HG02943 (cell line): ENCODE data around the gene ENO1.

Experiments
- ATAC-seq: cut with Tn5 transposase; IDR thresholded peaks from one replicate; pipeline ENCODE4 v1.9.1; 2021; ENCODE audit warnings: mild to moderate bottlenecking, low read depth, moderate library complexity; ENCODE audit not compliant: unreplicated experiment

ENO1 gene

DNA sequence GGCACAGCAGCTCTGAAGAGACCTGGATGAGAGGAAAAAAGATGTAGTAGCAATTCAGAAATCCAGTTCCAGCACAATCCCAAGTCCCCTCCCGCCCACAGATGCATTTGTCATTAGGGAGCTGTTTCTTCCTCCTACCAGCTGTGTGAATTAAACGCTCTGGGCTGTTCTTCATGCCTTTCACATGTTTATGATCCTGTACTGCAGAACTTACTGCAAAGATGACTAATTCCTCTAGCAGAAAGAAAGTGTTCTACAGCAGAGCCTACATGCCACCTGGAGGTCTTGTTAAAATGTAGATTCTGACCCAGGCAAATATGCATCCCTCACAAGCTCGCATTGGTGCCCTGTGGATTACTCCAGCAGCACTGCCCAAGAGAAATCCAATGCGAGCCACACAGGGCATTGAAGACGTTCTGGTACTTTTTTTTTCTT is 6.5 kb downstream of the ENO1 start:
- no peak for ATAC-seq

DNA sequence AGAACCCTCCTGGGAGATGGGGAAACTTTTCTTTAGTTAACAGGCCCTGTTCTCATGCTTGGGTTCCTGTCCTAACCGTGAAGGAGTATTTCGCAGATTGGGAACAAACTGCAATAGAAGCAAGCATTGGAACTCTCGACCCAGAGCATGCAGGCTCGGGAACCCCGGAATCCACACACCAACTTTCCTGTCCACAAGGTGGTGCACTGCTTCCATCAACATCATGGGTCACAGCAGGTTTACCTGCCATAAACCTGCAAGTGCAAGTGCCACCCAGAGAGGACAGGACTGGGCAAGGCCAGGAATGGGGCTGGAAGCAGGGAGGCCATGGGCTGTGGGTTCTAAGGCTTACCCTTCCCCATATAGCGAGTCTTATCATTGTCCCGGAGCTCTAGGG is 6.9 kb downstream of the ENO1 start:
- ATAC-seq, result no peak

DNA sequence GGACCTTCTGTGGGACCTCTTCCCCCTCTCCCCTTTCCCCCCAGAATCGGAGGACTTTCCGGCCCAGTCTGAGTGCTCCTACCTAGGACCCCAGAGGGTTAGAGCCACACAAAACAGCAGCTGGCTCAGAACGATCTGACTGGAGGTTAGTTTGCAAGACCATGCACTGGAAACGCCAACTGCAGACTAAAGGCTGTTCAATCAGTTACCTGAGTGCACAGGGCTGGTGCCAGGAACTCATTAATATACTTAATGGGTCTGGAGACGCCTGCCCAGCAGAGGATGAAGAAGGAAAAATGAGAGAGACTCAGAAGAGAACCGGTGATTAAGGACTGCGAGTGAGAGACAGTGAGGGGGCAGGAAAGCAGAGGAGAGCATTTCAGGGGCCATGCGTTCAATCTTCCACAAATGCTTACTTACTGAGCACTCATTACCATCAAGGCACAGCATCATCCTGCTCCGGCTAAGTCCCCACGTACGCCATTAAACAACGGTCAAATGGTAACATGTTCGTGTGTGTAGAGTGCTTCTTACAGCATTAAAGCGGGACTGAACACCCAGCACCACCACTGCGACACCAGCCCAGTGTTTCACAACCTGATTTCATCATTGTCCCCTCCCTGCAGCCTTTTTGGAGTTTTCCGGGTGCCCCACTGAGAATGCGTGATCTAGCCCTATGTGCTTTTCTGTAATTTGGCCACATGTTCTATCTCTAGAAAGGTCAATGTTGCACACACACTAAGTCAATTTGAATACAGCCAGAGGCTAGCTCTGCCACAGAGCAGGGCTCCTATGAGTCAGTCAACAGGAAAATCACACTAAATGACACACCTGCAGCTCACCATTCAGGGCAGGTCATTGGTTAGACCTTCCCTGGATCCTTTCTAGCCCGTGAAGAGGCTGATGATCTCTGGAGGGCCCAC is 7.6 kb downstream of the ENO1 start:
- ATAC-seq, result no peak

DNA sequence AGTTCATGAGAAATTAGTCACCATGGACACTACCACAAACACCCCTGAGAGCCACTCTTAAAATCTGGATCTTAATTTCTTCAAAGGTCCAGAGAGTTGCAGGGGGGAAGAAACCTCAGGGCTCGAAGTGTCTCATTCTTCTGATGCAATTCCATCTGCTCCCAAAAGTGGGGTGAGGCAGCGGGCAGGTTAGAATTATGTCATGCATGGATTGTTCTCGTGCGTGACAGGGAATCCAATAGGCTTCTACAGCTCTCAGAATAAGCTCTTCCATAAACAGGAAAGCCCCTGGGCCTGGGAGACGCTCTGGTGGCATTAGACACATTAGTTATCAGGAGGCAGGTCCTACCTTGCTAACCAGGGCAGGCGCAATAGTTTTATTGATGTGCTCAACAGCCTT is 8.4 kb downstream of the ENO1 start:
- no peak for ATAC-seq

DNA sequence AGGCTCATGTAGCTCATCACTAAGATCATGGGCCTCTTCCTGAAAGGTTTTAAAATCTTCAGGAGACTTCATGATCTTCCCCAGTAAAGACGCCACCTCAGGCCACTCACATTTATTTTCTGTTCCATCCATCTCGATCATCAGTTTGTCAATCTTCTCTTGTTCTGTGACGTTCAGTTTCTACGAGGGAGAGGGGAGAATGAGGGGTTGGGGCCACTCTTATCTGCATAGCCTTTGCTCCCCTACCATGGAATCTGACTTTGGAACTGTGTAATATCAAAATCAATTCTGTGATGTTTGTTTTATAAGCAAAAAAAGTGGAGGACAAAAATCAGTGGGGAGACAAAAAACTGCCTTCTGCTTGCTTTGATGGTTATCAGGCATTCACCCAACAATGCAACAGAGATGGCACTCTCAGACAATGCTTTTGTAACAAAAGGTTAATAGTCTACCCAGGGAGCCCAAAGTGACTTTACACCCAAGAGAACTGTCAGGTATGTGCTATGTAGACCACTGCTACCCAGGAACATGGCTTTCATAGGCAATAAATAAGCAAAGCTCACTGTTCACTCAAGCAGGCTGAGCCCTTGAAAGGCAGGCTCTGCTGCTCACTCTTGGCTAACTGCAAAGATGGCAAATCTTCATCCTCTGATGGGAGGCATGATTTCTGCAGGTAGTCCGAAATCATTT is 10.5 kb downstream of the ENO1 start:
- ATAC-seq, result no peak

DNA sequence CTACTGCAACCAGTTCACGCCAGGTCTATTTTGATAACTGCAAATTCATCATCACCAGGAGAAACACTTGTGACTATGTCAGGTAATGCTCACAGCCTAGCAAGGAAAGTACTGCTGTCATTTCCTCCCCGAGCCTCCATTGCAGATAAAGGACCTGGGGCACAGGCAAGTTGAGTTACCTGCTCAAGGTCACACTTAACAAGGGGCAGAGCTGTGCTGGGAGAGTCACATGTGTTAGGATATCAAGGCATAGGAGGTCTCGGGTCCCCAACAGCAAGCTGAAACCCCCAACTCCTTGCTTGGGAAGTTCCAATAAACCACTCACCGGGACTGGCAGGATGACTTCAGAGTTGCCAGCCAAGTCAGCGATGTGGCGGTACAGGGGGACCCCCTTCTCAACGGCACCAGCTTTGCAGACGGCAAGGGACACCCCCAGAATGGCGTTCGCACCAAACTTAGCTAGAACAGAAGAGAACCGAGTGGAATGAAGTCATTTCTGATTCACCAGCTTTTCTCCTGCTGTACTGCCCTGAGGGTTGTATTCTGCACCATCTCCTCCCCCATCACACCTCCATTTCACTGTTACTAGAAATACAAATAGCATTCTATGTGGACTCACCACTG is 11.6 kb downstream of the ENO1 start:
- ATAC-seq, result no peak

DNA sequence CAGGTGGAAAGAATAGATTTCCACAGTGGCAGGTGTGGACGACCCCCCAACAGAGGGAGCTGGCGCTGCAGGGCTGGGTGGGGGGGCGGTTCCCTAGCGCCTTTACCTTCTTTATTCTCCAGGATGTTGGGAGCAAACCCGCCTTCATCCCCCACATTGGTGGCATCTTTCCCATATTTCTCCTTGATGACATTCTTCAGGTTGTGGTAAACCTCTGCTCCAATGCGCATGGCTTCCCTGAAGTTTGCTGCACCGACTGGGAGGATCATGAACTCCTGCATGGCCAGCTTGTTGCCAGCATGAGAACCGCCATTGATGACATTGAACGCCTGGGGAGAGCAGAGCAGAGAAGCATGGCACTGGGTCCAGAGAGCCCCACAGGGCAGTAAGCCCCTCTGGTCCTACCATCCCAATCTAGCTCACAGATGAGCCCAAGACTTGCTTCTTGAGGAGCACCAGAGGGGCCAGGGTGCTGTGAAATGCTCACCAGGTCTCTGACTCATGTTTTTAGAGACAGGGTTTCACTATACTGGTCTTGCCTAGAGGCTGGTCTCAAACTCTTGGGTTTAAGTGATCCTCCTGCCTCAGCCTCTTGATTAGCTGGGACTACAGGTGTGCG is 12.2 kb downstream of the ENO1 start:
- ATAC-seq, result no peak

DNA sequence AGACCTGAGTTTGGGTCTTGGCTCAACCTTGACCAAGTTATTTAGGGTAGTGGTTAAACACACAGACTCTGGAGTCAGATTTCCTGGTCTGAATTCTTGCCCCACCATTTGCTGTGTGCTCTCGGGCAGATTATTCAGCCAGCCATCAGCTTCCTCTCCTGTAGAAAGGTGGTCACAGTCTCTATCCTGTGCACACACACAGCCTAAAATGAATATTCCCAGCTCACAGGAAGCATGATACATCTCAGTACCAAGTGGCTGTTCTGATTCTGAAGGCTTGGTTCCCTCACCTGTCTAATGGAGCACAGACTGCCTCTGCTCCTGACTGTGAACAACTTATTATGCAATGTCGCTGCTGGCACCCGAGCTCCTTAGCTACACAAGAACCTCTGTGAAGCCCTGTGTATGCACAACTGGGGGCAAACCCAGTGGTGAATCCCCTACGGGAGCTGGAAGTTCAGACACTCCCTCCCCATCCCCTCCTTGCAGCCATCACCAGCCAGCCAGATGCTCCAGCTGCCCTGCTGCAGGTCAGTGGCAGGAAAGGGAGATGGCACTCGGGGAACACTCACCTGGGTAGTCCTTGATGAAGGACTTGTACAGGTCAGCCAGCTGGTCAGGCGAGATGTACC is 13.7 kb downstream of the ENO1 start:
- no peak for ATAC-seq

- ATAC-seq, result no peak
Observed at GRCh38 chr1:8863794-8864233, 14.7 kb downstream of the ENO1 start.

DNA sequence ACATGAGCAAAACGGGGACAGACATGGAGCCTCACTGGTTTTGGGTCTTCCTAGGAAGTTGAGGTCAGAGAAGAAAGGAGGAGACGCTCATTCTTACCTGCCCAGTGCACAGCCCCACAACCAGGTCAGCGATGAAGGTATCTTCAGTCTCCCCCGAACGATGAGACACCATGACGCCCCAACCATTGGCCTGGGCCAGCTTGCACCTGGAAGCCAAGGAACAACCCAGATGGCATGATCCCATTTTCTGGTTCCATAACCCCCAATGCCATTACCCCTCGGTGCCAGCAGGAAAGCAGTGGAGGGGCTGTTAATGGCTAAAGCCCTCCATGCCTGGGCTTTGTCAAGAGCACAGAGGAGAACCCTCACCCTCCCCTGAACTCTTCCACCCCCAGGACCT is 15.3 kb downstream of the ENO1 start:
- no peak for ATAC-seq

GRCh38 chr1:8862528-8862927 is 16.0 kb downstream of the ENO1 start:
- no peak for ATAC-seq

DNA sequence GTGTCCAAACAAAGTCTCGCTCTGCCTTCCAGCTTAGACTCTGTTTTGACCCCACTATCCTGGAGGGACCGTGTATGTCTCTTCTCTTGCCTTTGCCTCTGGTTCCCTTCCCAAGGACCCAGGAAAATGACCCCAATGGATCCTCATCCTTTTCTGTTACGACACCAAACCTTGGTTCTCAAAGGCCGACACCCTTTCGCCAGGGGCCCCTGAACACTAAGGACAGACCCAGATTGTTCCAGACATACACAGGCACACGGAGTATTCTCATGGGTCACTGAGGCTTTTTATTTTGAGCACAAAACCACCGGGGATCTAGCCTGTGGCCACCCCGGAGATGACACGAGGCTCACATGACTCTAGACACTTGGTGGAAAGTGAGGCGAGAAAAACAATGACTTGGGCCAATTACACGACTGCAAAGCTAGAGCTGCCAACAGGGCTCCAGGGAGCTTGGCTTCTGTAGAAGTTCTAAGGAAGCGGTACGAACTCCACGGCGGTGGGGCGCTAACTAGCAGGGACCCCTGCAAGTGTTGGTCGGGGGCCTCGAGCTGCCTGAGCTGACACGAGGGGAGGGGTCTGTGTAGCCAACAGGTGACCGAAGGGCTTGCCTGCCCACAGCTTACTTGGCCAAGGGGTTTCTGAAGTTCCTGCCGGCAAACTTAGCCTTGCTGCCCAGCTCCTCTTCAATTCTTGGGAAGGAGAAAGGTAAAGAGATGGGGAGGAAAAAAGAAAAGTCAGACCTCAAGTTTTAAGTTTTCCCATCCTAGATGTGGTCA is 17.6 kb downstream of the ENO1 start:
- ATAC-seq, result no peak

- no peak for ATAC-seq
Observed at GRCh38 chr1:8858888-8859706, 19.4 kb downstream of the ENO1 start.

GRCh38 chr1:8858112-8858668 is 20.3 kb downstream of the ENO1 start:
- no peak for ATAC-seq

DNA sequence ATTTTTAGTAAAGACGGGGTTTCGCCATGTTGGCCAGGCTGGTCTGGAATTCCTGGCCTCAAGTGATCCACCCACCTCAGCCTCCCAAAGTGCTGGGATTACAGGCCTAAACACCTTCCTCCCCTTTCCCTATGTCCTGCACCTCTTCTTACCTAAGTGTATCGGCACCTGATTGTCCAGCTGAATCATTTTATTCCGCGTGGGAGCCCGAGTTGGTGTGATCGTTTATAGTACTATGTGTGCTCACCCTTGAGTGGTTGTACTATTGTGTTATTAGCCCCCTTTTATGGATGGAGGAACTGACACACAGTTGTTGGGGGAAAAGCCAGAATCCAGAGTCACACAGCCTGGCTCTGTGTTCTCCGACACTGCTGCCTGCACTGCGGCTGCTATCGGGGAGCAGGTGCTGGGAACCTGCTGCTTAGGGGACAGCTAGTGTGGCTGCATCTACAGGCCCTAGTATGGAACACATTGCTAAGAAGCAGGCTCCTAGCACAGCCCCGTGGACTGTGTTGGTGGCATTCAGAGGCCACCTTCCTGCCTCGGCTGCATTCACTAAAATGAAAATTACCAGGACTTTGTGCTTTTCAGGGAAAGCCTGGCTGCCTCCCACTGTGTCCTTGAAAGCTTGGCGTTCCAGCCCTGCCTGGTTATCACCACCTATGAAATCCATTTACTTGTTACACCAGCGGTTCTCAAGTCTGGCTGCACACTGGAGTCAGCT is 21.6 kb downstream of the ENO1 start:
- no peak for ATAC-seq

- no peak for ATAC-seq
Observed at GRCh38 chr1:8854240-8854639, 24.2 kb downstream of the ENO1 start.

DNA sequence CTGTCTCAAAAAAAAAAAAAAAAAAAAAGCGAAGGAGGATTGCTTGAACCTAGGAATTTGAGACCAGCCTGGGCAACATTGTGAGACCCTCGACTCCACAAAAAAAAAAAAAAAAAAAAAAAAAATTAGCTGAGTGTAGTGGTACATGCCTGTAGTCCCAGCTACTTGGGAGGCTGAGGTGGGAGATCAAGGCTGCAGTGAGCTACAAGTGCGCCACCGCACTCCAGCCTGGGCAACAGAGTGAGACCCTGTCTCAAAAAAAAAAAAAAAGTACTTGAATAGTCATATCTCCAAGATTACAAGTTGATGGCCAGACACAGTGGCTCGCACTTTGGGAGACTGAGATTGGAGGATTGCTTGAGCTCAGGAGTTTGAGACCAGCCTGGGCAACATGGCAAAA is 27.4 kb downstream of the ENO1 start:
- ATAC-seq, result no peak
